Measurements from ENCODE around the gene GRID1. TPM values are rescaled to one million over a fixed set of nuclear protein-coding genes. Genes with fewer than 3 reads are reported as not detected.

The GRID1 gene
- total and polyA plus RNA-seq, 2 experiments from 2014 or later, result not detected

- in situ Hi-C loops (cut with MboI), result no loop called here
Observed at GRCh38 chr10:86234541-86235270, 131.9 kb downstream of the GRID1 start.

GRCh38 chr10:86234107-86234506 is 132.5 kb downstream of the GRID1 start:
- Histone ChIP-seq H3K79me2 (ENCODE audit: insufficient read depth) (no peaks in the 10 kb centered on the region), H4K20me1 (ENCODE audit: insufficient read depth) (no peaks in the 10 kb centered on the region), H3K4me2 (ENCODE audit: unreplicated experiment) (no peak overlapping the region), H3F3A (ENCODE audit: insufficient read depth) (no peaks in the 10 kb centered on the region), H3K9ac (no peak overlapping the region), H3K9me3 (ENCODE audit: low read depth) (no peaks in the 10 kb centered on the region), H3K36me3 (ENCODE audit: low read depth) (no peaks in the 10 kb centered on the region), H3K27ac (no peak overlapping the region), H3K4me3 (no peak overlapping the region), H3K27me3 (replicated peaks; ENCODE audit: insufficient read depth) (no peaks in the 10 kb centered on the region), H3K9me2 (ENCODE audit: insufficient read depth) (no peaks in the 10 kb centered on the region), H2AFZ (no peak overlapping the region), H3K4me1 (ENCODE audit: insufficient read depth) (no peaks in the 10 kb centered on the region)
- 29 to 38% methylated on average over 7 of the region's 7 CpGs for WGBS, 2 experiments (ENCODE audit: low coverage in 1 of 2, low lambda C conversion rate in 2 of 2, missing lambda C conversion rate in 2 of 2)
- TF ChIP-seq EZH2 (IDR thresholded peaks at IDR 0.05; ENCODE audit: insufficient read depth, poor library complexity, severe bottlenecking), result no peak
- DNase-seq, result no peak
- in situ Hi-C loops (cut with MboI), result no loop called here

More at GRCh38 chr10:86234541-86235270, 131.9 kb downstream of the GRID1 start:
- Histone ChIP-seq H3F3A (ENCODE audit: insufficient read depth) (no peaks in the 10 kb centered on the region), H3K4me1 (ENCODE audit: insufficient read depth) (no peaks in the 10 kb centered on the region), H2AFZ (no peak overlapping the region), H3K4me2 (ENCODE audit: unreplicated experiment) (no peak overlapping the region), H3K79me2 (ENCODE audit: insufficient read depth) (no peaks in the 10 kb centered on the region), H3K36me3 (ENCODE audit: low read depth) (no peaks in the 10 kb centered on the region), H3K9me2 (ENCODE audit: insufficient read depth) (no peaks in the 10 kb centered on the region), H3K9ac (no peak overlapping the region), H3K9me3 (ENCODE audit: low read depth) (no peaks in the 10 kb centered on the region), H3K27me3 (replicated peaks; ENCODE audit: insufficient read depth) (no peaks in the 10 kb centered on the region), H3K4me3 (no peak overlapping the region), H3K27ac (no peak overlapping the region), H4K20me1 (ENCODE audit: insufficient read depth) (no peaks in the 10 kb centered on the region)
- TF ChIP-seq EZH2phosphoT487 (IDR thresholded peaks at IDR 0.05; ENCODE audit: insufficient read depth, low read depth), result no peak
- no peak for TF ChIP-seq EZH2 (IDR thresholded peaks at IDR 0.05; ENCODE audit: insufficient read depth, poor library complexity, severe bottlenecking)
- no peak for DNase-seq
- WGBS, 2 experiments (ENCODE audit: low coverage in 1 of 2, low lambda C conversion rate in 2 of 2, missing lambda C conversion rate in 2 of 2), result 32% methylated on average over 11 of the region's 11 CpGs

- Histone ChIP-seq H3K4me1 (ENCODE audit: insufficient read depth) (no peaks in the 10 kb centered on the region), H3K27ac (no peak overlapping the region), H3K27me3 (replicated peaks; ENCODE audit: insufficient read depth) (no peaks in the 10 kb centered on the region), H3F3A (ENCODE audit: insufficient read depth) (no peaks in the 10 kb centered on the region), H3K4me3 (no peak overlapping the region), H4K20me1 (ENCODE audit: insufficient read depth) (no peaks in the 10 kb centered on the region), H3K79me2 (ENCODE audit: insufficient read depth) (no peaks in the 10 kb centered on the region), H3K36me3 (ENCODE audit: low read depth) (no peaks in the 10 kb centered on the region), H3K9ac (no peak overlapping the region), H3K9me2 (ENCODE audit: insufficient read depth) (no peaks in the 10 kb centered on the region), H2AFZ (no peak overlapping the region), H3K9me3 (ENCODE audit: low read depth) (no peaks in the 10 kb centered on the region), H3K4me2 (ENCODE audit: unreplicated experiment) (no peak overlapping the region)
- in situ Hi-C loops (cut with MboI), result no loop called here
- 67 to 77% methylated on average over 7 of the region's 7 CpGs for WGBS, 2 experiments (ENCODE audit: low coverage in 1 of 2, low lambda C conversion rate in 2 of 2, missing lambda C conversion rate in 2 of 2)
- TF ChIP-seq EZH2 (IDR thresholded peaks at IDR 0.05; ENCODE audit: insufficient read depth, poor library complexity, severe bottlenecking), result no peak
- no peak for TF ChIP-seq EZH2phosphoT487 (IDR thresholded peaks at IDR 0.05; ENCODE audit: insufficient read depth, low read depth)
- DNase-seq, result no peak
Observed at GRCh38 chr10:86233131-86233530, 133.5 kb downstream of the GRID1 start.

DNA sequence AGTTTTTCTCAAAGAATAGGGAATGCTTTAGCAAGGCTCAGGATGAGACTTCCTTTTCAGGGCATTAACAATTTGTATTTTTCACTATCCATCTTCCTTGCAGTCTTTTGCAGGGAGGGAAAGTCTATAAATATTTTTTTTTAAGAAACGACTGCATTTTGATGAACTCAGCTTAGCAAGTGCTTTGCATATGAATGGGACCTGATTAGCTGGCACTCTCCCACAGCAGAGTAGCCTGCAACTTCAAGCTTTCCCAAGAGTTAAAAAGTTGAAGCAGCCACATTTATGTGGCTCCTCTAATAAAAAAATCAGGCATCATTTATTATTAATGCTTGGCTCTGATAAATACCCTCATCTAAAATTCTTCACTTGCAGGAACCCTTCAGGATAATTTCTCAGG is 134.0 kb downstream of the GRID1 start:
- Histone ChIP-seq H3K79me2 (ENCODE audit: insufficient read depth) (no peaks in the 10 kb centered on the region), H2AFZ (no peak overlapping the region), H3K9me3 (ENCODE audit: low read depth) (no peaks in the 10 kb centered on the region), H3F3A (ENCODE audit: insufficient read depth) (no peaks in the 10 kb centered on the region), H3K36me3 (ENCODE audit: low read depth) (no peaks in the 10 kb centered on the region), H3K27ac (no peak overlapping the region), H3K9ac (no peak overlapping the region), H3K4me3 (no peak overlapping the region), H3K4me2 (ENCODE audit: unreplicated experiment) (no peak overlapping the region), H3K27me3 (replicated peaks; ENCODE audit: insufficient read depth) (no peaks in the 10 kb centered on the region), H3K9me2 (ENCODE audit: insufficient read depth) (no peaks in the 10 kb centered on the region), H4K20me1 (ENCODE audit: insufficient read depth) (no peaks in the 10 kb centered on the region), H3K4me1 (ENCODE audit: insufficient read depth) (no peaks in the 10 kb centered on the region)
- no peak for DNase-seq
- TF ChIP-seq EZH2 (IDR thresholded peaks at IDR 0.05; ENCODE audit: insufficient read depth, poor library complexity, severe bottlenecking), result no peak
- TF ChIP-seq EZH2phosphoT487 (IDR thresholded peaks at IDR 0.05; ENCODE audit: insufficient read depth, low read depth), result no peak
- in situ Hi-C loops (cut with MboI), result no loop called here
- 3 to 11% methylated on average over 1 of the region's 1 CpG for WGBS, 2 experiments (ENCODE audit: low coverage in 1 of 2, low lambda C conversion rate in 2 of 2, missing lambda C conversion rate in 2 of 2)
